GM23338 (cell line): ENCODE data around the gene PITRM1.

Experiments used
- POLR2AphosphoS5 ChIP-seq: IDR thresholded peaks from 2 replicates; pipeline ENCODE4 v1.6.1; 2016; ENCODE audit warnings: antibody characterized with exemption, low read depth
- TF ChIP-seq, protein P1 (sequence below), 2 experiments: fragments of 200-600 bp in 1 of 2; sonication (generic) in 1 of 2; conservative IDR thresholded peaks; 2 replicates each; pipeline versions ENCODE4 v1.5.1 to v1.6.1; 2016 to 2017; ENCODE audit warnings: antibody characterized with exemption in 2 of 2, low read depth in 2 of 2, mild to moderate bottlenecking in 2 of 2, moderate library complexity in 1 of 2

DNA sequence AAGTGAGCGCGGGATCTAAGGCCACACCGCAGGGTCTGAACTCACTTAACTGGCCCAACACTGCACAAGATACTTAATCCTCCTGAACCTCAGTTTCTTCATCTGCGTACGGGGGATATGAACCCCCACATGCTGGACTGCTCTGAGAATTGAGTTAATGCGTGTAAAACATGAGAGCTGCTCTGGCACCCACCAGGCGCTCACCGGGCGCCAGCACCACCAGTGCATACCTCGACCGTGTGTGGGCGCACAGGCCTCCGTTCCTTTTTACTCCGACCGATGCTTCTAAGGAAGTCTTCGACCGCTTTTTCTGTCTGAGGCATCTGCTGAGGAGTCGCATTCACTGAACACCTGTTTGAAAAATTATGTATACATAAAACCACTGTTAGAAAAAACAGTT lies 27.2 kb downstream of the PITRM1 start:
- TF ChIP-seq, protein P1, sequence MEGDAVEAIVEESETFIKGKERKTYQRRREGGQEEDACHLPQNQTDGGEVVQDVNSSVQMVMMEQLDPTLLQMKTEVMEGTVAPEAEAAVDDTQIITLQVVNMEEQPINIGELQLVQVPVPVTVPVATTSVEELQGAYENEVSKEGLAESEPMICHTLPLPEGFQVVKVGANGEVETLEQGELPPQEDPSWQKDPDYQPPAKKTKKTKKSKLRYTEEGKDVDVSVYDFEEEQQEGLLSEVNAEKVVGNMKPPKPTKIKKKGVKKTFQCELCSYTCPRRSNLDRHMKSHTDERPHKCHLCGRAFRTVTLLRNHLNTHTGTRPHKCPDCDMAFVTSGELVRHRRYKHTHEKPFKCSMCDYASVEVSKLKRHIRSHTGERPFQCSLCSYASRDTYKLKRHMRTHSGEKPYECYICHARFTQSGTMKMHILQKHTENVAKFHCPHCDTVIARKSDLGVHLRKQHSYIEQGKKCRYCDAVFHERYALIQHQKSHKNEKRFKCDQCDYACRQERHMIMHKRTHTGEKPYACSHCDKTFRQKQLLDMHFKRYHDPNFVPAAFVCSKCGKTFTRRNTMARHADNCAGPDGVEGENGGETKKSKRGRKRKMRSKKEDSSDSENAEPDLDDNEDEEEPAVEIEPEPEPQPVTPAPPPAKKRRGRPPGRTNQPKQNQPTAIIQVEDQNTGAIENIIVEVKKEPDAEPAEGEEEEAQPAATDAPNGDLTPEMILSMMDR (conservative IDR thresholded peaks at IDR 0.05; ENCODE audit: low read depth in 2 of 2): no peak
- no peak for TF ChIP-seq POLR2AphosphoS5
